Measurements from ENCODE around the gene MROH8.

DNA sequence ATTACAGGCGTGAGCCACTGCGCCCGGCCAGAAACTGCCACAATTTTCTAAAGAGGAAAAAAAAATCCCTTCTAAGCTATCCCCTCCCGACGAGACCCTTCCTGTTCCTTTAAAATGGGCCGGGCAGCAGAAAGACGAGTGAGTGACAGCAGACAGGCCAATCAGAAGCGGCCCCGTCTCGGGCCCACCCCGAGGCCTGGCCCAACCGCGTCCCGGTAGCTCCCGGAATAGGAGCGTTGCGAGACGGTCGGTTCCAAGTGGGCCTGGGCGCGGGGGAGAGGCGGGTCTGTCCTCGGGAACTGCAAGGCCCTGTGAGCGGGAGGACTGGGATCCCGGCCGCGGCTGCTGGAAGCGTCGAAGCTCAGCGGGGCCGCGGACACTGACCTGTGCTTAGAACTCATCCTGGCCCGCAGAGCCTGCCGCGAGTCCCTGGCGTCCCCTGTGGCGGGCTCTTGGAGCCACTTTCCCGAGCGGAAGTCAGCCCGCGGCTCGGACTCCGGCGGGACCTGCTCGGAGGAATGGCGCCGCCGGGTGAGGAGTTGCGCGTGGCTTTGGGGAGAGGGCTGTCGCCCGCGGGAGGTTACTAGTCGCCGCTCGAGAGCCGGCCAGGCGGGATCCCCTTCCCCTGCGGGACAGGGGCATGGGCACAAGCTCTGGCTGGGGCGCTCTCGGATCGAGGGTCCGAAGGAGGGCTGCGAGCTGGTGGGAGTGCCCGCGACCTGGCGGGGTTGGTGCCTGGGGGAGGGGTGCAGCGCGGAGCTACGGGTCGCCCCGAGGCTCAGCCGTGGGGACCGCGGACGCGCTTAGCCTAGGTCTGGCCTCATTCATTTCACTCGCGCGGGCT is at the start of gene MROH8, which contains the start of gene RPN2:
- TF ChIP-seq ETV6 (CRISPR knock-in tag; IDR thresholded peaks at IDR 0.05) (no peak; the same call in 1 of the 2 replicates), ZSCAN18 (CRISPR knock-in tag; IDR thresholded peaks at IDR 0.05) (no peak), CREB1 (CRISPR knock-in tag; IDR thresholded peaks at IDR 0.05) (no peak), E2F4 (CRISPR knock-in tag; IDR thresholded peaks at IDR 0.05; ENCODE audit: borderline replicate concordance, low read depth) (no peak), ZNF219 (CRISPR knock-in tag; IDR thresholded peaks at IDR 0.05; ENCODE audit: borderline replicate concordance) (peak; percentile 23; the same call in 1 of the 2 replicates), PRDM15 (CRISPR knock-in tag; IDR thresholded peaks at IDR 0.05) (no peak), ATF3 (CRISPR knock-in tag; conservative IDR thresholded peaks at IDR 0.05) (no peak), ATF1 (CRISPR knock-in tag; IDR thresholded peaks at IDR 0.05) (no peak), FOXK1 (CRISPR knock-in tag; IDR thresholded peaks at IDR 0.05) (no peak)
- TF ChIP-seq, protein P1, sequence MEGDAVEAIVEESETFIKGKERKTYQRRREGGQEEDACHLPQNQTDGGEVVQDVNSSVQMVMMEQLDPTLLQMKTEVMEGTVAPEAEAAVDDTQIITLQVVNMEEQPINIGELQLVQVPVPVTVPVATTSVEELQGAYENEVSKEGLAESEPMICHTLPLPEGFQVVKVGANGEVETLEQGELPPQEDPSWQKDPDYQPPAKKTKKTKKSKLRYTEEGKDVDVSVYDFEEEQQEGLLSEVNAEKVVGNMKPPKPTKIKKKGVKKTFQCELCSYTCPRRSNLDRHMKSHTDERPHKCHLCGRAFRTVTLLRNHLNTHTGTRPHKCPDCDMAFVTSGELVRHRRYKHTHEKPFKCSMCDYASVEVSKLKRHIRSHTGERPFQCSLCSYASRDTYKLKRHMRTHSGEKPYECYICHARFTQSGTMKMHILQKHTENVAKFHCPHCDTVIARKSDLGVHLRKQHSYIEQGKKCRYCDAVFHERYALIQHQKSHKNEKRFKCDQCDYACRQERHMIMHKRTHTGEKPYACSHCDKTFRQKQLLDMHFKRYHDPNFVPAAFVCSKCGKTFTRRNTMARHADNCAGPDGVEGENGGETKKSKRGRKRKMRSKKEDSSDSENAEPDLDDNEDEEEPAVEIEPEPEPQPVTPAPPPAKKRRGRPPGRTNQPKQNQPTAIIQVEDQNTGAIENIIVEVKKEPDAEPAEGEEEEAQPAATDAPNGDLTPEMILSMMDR (IDR thresholded peaks at IDR 0.05) = no peak
- TF ChIP-seq, protein P2, sequence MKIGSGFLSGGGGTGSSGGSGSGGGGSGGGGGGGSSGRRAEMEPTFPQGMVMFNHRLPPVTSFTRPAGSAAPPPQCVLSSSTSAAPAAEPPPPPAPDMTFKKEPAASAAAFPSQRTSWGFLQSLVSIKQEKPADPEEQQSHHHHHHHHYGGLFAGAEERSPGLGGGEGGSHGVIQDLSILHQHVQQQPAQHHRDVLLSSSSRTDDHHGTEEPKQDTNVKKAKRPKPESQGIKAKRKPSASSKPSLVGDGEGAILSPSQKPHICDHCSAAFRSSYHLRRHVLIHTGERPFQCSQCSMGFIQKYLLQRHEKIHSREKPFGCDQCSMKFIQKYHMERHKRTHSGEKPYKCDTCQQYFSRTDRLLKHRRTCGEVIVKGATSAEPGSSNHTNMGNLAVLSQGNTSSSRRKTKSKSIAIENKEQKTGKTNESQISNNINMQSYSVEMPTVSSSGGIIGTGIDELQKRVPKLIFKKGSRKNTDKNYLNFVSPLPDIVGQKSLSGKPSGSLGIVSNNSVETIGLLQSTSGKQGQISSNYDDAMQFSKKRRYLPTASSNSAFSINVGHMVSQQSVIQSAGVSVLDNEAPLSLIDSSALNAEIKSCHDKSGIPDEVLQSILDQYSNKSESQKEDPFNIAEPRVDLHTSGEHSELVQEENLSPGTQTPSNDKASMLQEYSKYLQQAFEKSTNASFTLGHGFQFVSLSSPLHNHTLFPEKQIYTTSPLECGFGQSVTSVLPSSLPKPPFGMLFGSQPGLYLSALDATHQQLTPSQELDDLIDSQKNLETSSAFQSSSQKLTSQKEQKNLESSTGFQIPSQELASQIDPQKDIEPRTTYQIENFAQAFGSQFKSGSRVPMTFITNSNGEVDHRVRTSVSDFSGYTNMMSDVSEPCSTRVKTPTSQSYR (CRISPR knock-in tag; IDR thresholded peaks at IDR 0.05) = no peak
- TF ChIP-seq, protein P3, sequence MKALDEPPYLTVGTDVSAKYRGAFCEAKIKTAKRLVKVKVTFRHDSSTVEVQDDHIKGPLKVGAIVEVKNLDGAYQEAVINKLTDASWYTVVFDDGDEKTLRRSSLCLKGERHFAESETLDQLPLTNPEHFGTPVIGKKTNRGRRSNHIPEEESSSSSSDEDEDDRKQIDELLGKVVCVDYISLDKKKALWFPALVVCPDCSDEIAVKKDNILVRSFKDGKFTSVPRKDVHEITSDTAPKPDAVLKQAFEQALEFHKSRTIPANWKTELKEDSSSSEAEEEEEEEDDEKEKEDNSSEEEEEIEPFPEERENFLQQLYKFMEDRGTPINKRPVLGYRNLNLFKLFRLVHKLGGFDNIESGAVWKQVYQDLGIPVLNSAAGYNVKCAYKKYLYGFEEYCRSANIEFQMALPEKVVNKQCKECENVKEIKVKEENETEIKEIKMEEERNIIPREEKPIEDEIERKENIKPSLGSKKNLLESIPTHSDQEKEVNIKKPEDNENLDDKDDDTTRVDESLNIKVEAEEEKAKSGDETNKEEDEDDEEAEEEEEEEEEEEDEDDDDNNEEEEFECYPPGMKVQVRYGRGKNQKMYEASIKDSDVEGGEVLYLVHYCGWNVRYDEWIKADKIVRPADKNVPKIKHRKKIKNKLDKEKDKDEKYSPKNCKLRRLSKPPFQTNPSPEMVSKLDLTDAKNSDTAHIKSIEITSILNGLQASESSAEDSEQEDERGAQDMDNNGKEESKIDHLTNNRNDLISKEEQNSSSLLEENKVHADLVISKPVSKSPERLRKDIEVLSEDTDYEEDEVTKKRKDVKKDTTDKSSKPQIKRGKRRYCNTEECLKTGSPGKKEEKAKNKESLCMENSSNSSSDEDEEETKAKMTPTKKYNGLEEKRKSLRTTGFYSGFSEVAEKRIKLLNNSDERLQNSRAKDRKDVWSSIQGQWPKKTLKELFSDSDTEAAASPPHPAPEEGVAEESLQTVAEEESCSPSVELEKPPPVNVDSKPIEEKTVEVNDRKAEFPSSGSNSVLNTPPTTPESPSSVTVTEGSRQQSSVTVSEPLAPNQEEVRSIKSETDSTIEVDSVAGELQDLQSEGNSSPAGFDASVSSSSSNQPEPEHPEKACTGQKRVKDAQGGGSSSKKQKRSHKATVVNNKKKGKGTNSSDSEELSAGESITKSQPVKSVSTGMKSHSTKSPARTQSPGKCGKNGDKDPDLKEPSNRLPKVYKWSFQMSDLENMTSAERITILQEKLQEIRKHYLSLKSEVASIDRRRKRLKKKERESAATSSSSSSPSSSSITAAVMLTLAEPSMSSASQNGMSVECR (CRISPR knock-in tag; IDR thresholded peaks at IDR 0.05; ENCODE audit: borderline replicate concordance) = no peak
